NCI-H1092 (cell line): ENCODE measurements around the gene TXNRD2.

Experiments
- DNase-seq: peaks from one replicate; lab custom pipeline; 2025; lab: John Stamatoyannopoulos, UW

TXNRD2 gene

DNA sequence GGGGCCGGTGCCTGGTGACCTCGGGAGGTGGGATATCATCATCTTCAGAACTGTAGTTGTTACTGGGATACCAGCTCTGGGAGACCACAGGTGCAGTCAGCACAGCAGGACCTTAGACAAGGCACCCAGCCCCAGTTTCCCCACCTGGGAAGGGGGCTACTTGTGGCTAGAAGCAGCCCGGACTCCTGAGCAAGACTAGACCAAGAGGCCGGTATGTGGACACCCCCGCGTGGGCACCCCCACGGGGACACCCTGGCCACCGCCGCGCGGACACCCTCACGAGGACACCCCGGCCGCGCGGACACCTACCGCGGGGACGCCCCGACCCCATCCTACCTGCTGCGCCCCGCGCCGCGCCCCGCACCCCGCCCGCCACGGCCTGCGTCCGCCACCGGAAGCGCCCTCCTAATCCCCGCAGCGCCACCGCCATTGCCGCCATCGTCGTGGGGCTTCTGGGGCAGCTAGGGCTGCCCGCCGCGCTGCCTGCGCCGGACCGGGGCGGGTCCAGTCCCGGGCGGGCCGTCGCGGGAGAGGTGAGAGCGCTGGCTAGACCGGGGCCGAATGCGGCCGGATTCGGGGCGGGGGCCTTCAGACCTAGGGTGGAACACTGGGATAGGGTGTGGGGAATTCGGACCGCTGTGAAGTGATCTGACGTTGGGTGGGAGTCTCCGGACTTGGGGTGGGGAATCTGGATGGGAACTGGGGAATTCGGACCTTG lies at the start of gene TXNRD2, which contains the start of gene COMT:
TSS of gene TXNRD2 (minus strand) at position 454 of the 718 bp plus-strand sequence. CDS start at position 439, 15 bp downstream.
TSS of gene COMT (plus strand) at position 408 of the 718 bp plus-strand sequence. CDS start 20,755 bp downstream, outside the sequence.
- peak; percentile 49 for DNase-seq

DNA sequence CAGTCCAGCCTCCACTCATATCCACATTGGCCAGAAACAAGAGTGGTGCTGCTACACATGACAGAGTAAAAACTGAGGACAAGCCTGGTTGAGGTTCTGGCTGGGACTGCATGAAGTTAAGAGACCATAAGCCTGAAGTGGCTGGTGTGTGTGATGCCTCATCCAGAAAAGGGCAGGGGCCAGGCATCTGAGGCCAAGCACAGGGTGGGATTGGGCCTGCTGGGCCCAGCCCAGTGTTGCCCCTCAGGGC lies 49.7 kb upstream of the TXNRD2 start:
- DNase-seq: no peak

DNA sequence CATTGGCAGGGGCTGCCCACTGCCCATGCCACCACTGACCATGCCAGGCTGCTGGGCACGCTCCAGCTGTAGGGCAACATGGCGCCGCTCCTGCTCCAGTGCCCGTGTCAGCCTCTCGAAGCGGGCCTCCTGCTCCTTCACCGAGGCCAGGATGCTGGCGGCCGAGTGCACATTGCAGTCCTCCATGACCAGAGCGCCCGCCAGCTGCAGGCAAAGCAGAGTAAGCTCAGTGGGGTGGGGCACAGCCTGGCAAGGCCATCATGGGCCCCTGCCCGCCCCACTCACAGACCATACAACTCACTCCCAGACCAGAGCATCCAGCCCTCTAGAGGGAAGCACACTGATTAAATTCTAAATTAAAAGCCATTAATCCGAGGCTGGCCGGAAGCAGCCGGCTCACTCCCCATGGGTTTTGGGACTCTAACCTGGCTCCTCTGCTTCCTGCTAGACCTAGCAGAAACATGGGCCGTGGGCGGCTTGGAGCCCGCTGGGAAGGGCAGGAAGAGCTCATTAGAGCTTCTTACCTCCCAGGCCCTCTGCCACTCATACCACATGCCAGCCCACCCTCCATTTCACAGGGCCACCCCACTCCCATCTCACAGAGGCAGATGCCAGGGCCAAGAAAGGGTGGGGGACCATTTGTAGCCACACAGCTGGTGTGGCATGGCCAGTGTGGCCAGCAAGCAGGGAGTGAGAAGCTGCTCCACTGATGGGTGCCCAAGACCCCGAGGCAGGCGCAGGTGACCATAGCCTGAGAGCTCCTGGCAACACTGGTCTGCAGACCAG lies 49.2 kb upstream of the TXNRD2 start:
- DNase-seq: no peak

DNA sequence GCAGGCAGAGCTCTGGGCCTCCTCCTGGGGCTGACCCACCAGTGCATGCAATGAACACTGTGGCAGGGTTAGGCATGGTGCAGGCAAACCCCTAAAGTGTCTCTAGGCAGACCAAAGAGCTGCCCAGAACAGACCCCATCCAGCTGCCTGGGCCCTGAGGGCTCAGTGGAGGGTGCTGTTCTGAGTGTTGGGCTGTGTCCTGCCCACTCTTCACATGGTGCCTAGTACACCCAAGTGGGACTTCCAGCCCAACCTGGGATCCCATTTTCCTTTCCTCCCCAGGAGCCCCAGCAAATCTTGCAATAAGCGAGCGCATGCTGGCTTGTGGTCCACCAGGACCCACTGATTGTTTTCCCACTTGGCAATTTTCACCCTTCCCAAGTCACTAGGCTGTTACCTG lies 48.6 kb upstream of the TXNRD2 start:
- no peak for DNase-seq

DNA sequence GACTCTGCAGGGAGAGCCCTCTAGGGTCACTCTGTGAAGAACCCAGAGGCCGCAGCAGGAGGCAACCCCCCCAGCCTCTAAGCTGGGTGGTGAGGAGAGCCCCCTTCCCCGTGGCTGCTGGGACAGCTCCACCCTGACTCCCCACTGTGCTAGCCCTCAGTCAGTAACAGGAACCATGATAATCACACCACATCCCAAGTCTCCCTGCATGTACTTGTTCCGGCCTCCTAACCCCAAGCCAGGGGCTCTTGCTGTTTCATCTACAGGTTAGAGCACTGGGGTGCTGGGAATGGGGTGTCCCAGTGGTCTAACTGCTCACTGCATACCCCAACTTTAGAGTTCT lies 48.1 kb upstream of the TXNRD2 start:
- DNase-seq: no peak

GRCh38 chr22:19988965-19989724 lies 47.5 kb upstream of the TXNRD2 start:
- no peak for DNase-seq

DNA sequence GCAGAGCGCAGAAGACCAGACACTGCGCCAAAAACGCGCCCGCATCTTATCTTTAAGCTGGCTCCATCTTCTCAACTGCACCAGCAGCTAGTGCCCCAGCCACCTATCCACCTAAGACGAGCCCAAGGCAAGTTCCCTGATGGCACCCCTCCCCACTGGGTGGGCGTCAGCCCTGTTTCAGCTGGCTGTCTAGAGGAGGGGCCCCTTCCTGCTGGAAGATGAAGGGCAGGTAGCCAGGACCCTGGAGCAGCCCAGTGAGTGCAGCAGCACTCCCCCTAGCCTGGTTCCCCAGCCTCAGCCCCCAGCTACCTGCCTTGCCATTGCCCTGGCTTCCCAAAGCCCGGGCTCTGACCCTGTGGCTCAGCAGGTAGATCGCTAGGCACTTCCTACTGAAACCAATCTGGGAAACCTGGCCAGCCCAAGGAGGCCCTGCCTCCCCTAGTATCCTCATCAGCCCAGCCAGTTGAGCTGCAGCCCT lies 46.8 kb upstream of the TXNRD2 start:
- no peak for DNase-seq

- no peak for DNase-seq
Measured at GRCh38 chr22:19987394-19988306, 46.0 kb upstream of the TXNRD2 start.

DNA sequence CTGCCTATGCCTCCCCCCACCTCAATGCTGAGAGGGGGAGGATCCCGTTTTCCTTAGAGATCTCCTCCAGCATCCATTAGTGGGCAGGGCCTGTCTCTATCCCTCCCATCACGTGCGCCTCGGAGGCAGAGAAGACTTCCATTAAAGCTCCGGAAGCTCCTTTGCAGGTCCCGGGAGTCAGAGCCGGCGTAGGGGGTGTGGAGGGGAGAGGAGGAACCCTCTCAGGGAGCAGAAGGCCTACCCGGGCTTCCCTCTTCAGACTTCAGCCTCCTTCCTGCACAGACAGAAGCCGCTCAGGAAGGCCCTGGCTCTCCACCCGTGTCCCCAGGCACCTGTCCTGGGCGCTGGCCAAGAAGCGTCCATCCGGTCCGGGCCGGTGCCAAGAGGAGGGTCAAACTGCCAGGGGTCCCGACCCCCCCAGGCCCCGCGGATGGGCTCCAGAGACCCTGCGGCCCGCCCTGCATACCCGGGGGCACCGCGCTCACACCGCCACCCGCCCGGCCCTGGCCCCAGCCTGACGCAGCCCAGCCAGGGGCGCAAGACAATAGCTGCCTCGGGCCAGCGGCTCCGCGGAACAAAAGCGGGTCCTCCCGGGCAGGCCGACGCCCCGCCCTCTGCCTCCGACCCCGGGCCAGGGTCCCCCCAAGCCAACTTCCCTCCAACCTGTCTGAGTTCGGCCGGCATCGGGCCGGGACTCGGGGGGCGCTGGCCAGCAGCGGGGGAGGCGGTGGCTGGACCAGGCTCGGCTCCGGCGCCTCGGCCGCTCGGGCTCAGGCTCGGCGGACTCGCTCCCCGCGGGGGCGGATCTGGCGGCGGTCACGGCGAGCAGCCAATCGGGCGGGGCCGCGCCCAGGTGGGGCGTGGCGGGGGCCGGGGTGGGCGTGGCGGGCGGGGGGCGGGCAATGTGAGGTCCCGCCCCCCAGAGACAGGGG lies 45.1 kb upstream of the TXNRD2 start:
- peak; percentile 69 for DNase-seq

GRCh38 chr22:19986011-19986409 lies 44.4 kb upstream of the TXNRD2 start:
- DNase-seq: no peak

DNA sequence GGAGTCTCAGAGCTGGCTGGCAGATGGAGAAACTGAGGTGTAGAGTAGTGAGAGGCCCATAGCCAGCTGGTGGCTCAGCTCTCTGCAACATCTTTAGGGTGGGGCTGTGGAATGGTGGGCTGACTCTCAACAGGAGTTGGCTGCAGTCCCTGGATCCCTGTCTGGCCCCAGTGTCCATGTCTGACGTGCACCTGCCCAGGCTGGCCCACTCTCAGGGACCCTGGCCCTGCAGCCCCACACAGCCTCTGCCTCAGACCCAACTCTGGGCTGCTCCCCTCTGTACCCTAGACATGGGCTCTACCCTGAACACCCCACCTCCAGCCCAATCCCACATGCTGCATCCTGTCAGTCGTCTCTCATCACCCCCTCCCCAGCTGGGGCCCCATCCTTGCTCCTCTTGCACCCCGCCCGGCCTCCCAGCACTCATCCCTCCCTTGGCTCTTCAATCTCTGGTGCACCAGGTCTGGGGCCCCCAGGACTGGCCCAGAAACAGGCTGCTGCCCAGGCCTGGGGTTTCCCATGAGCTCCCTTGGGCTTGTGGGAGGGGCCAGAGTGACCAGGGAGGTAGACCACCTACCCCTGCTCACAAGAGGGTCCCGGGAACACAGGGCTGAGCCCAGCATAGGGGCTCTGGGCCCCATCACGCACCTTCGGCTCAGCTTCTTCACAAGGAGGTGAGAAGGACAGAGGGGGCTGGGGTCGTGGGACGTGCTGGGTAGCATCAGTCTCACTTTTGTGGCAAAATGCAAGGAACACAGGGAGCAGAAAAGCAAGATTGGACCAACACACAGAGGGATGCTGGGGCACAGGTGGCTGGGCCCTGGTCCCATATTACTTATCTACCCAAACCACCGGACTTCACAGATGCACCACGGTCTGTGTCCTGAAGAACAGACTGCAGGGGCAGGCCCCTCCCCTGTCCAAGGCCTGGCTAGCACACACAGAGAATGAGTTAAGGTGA lies 43.5 kb upstream of the TXNRD2 start:
- no peak for DNase-seq

GRCh38 chr22:19984201-19984753 lies 42.7 kb upstream of the TXNRD2 start:
- no peak for DNase-seq

DNA sequence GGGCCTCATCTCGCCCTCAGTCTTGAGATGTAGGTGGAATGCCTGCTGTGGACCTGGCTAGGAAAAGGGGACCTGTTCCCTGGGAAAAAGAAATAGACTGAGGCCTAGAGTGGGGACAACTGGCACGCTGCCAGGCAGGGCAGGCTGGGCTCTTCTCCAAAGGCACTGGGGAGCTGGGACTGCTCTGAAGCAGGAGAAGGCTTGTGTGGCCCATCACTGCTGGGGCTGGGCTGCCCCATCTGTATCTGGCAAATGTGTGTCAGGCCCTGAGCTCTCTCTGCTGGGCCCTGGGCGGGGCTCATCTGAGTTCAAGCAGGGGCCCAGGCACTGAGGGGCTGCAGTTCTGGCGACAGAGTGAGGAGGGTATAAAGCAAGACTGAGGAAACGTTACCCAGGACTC lies 42.1 kb upstream of the TXNRD2 start:
- no peak for DNase-seq

GRCh38 chr22:19982991-19983578 lies 41.5 kb upstream of the TXNRD2 start:
- no peak for DNase-seq

DNA sequence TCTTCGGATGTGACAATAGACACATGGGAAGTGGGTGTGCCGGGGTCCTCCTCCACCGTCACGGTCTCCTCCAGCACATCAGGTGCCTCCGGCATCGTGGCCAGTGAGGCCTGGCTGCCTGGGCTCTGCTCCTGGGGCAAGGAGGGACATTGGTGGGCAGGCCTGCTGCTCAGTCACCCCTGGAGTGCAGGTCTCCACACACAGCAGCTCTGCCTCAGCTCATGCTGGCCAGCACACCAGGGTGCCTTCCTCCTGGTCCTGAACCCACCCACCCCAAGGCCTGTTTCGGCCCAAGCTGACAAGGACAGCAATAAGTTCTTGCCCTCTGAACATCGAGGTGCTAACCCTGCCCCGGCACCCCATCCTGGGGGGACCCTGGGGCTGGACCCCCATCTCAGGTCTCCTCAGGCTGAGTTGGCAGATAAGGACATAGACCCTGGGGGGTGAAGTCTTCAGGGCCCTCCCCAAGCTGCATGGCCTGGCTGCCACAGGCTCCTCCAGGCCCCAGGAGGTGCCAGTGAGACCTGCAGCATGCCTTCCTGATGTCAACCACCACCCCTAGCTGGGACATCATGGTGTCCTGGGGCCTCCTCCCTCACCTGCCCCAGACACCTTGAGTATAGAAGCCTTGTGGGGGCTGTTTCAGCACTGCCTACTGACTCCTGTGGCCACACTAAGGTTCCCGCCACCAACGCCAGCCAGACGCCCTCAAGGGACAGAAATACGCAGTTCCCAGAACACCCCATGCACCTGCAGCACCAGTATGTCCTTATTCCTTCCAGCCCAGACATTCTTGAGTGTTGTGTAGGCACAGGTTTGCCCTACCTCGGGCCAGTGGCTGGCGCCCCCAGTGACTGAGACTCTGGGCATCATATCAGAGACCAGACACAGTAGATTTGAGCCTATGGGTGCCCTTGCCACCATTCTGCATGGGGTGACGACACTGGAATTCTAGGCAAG lies 40.6 kb upstream of the TXNRD2 start:
- DNase-seq: no peak

DNA sequence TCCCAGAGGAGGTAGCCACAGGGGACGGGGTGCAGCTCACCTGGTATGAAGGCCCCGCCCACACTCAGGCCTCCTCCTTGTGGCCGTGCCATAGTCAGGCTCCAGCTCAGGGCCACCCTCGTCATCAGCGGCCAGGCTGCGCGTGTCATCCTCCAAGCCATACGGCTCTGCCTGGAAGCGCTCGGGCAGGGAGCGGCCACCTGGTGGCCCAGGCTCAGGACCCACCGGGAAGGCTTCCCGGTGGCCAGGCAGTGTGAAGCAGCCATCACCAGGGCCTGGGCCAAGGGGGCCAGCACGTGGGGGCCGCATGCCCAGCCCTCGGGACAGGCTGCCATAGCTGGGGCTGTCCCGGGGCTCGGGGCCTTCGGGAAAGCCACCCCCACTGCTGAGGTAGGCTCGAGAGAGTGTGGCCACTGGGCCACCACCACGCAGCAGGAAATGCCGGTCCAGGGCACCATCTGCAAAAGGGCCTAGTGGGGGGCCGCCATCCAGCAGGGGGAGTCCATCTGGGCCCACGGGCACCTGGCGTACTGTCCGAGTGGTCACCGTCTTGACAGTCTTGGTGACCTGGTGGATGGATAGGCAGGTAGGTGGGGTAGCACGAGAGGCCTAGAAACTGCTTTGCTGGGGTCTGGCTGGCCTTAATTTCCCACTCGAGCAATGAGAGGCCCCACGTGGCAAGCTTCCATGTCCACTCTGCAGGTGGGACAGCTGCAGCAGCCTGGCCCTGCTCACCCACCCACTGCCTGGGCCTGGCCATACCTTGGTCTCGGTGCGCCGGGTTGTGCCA lies 39.7 kb upstream of the TXNRD2 start:
- DNase-seq: no peak

DNA sequence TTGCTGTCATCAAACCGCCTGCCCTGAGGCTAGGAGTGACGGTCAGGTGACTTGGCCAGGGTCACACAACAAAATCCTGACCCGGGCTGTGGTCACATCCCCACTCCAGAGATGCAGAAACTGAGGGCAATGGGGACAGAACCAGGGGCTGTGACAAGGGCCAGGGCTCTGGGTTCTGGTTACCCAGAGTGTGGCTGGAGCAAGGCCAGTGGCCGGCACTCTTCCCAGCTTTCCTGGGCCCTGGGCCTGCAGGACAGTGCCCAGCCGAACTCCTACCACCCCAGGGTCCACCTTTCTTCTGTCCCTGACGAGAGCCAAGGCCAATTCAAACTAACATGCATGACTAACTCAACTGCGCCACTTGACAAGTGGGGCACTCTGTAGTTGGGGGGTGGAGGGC lies 39.1 kb upstream of the TXNRD2 start:
- DNase-seq: no peak
